ENCODE measurements around the gene ZNF316. TPM values are rescaled to one million over a fixed set of nuclear protein-coding genes. Genes with fewer than 3 reads are reported as not detected.

Gene ZNF316
- total RNA-seq, 2 donors from 2014 or later, result 29.1 to 69.5 TPM

GRCh38 chr7:6644728-6645127 lies 7.6 kb downstream of the ZNF316 start:
- WGBS, 2 donors, result 94 to 98% methylated on average over 9 to 10 of the region's 10 CpGs
- no peak for DNase-seq
- no peak overlapping the region for H3K4me3 ChIP-seq
- no peaks in the 10 kb centered on the region for H3K4me1 ChIP-seq
- H3K27me3 ChIP-seq, result no peaks in the 10 kb centered on the region
- peaks cover 0 to 6% of the 10 kb centered on the region in 2 donors for H3K36me3 ChIP-seq (replicated peaks in 1 of 2; ENCODE audit: insufficient read depth in 1 of 2, low read depth in 2 of 2)
- H3K9me3 ChIP-seq, result no peaks in the 10 kb centered on the region
- no peak overlapping the region for H3K27ac ChIP-seq
- intact Hi-C loops (cut with DNase I), result no loop called here
- ATAC-seq, result no peak
- TF ChIP-seq POLR2A (IDR thresholded peaks at IDR 0.05), result no peak
- TF ChIP-seq, protein P1, sequence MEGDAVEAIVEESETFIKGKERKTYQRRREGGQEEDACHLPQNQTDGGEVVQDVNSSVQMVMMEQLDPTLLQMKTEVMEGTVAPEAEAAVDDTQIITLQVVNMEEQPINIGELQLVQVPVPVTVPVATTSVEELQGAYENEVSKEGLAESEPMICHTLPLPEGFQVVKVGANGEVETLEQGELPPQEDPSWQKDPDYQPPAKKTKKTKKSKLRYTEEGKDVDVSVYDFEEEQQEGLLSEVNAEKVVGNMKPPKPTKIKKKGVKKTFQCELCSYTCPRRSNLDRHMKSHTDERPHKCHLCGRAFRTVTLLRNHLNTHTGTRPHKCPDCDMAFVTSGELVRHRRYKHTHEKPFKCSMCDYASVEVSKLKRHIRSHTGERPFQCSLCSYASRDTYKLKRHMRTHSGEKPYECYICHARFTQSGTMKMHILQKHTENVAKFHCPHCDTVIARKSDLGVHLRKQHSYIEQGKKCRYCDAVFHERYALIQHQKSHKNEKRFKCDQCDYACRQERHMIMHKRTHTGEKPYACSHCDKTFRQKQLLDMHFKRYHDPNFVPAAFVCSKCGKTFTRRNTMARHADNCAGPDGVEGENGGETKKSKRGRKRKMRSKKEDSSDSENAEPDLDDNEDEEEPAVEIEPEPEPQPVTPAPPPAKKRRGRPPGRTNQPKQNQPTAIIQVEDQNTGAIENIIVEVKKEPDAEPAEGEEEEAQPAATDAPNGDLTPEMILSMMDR (IDR thresholded peaks at IDR 0.05), result no peak

- 88 to 90% methylated on average over 4 to 8 of the region's 8 CpGs for WGBS, 2 donors
- Histone ChIP-seq H3K9me3 (no peaks in the 10 kb centered on the region), H3K4me3 (no peak overlapping the region), H3K27ac (no peak overlapping the region), H3K27me3 (no peaks in the 10 kb centered on the region), H3K4me1 (no peaks in the 10 kb centered on the region), H3K36me3 (replicated peaks in 1 of 2; ENCODE audit: insufficient read depth in 1 of 2, low read depth in 2 of 2) (peaks cover 0 to 6% of the 10 kb centered on the region in 2 donors)
- TF ChIP-seq POLR2A (IDR thresholded peaks at IDR 0.05), result no peak
- TF ChIP-seq, protein P1 (IDR thresholded peaks at IDR 0.05), result no peak
- DNase-seq, result no peak
- no peak for ATAC-seq
- intact Hi-C loops (cut with DNase I), result no loop called here
These were observed 9.3 kb downstream of the ZNF316 start for GRCh38 chr7:6646465-6646864.

DNA sequence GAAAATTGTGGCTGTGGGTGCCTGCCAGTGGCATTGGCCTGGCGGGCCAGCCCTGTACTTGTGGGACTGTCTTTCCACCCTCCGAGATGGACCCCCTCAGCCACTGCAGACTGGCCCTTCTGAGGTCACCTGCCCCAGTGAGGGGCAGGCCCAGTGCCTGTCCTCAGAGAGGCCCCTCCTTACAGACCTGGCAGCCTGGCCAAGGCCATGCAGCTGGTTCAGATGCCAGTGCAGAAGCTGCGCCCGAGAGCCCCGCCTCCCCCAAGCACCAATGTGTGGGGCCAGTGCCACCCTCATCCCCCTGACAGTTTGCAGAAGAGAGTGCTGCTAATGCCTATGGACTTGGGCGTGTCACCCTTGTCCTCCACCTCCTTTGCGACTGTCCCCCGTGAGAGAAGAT lies 10.0 kb downstream of the ZNF316 start:
- no peak overlapping the region for H3K4me3 ChIP-seq
- ATAC-seq (no peak), DNase-seq (no peak)
- peaks cover under 1 to 6% of the 10 kb centered on the region in 2 donors for H3K36me3 ChIP-seq (replicated peaks in 1 of 2; ENCODE audit: insufficient read depth in 1 of 2, low read depth in 2 of 2)
- no peaks in the 10 kb centered on the region for H3K9me3 ChIP-seq
- no peaks in the 10 kb centered on the region for H3K4me1 ChIP-seq
- no peak overlapping the region for H3K27ac ChIP-seq
- intact Hi-C loops (cut with DNase I), result no loop called here
- WGBS, 2 donors, result 60 to 73% methylated on average over 3 to 7 of the region's 8 CpGs
- no peak for TF ChIP-seq POLR2A (IDR thresholded peaks at IDR 0.05)
- TF ChIP-seq, protein P1 (IDR thresholded peaks at IDR 0.05), result no peak
- H3K27me3 ChIP-seq, result no peaks in the 10 kb centered on the region

DNA sequence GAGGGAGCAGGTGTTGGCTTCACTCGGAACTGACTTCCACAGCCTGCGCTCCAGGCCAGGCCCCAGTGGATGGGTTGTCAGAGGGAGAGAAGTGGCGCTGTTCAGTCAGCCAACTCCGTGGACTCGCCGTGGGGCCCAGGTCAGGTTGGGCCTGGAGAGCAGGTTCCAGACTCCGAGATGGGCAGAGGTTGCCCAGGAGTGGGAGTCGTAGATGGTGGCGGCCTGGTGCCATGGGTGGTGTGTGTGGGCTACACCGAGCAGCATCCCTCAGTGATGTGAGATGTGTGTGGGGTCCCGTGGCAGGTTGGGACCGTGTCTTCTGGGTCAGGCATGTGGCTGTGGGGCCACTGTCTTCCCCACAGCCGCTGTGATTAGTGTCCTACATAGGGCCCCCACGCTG lies 10.4 kb downstream of the ZNF316 start:
- Histone ChIP-seq H3K27ac (no peak overlapping the region), H3K36me3 (replicated peaks in 1 of 2; ENCODE audit: insufficient read depth in 1 of 2, low read depth in 2 of 2) (peaks cover 4 to 5% of the 10 kb centered on the region in 2 donors), H3K4me3 (no peak overlapping the region), H3K4me1 (no peaks in the 10 kb centered on the region), H3K27me3 (no peaks in the 10 kb centered on the region), H3K9me3 (no peaks in the 10 kb centered on the region)
- intact Hi-C loops (cut with DNase I), result no loop called here
- 91 to 93% methylated on average over 8 to 14 of the region's 14 CpGs for WGBS, 2 donors
- no peak for ATAC-seq
- TF ChIP-seq, protein P1 (IDR thresholded peaks at IDR 0.05), result no peak
- TF ChIP-seq POLR2A (IDR thresholded peaks at IDR 0.05), result no peak
- DNase-seq, result no peak

DNA sequence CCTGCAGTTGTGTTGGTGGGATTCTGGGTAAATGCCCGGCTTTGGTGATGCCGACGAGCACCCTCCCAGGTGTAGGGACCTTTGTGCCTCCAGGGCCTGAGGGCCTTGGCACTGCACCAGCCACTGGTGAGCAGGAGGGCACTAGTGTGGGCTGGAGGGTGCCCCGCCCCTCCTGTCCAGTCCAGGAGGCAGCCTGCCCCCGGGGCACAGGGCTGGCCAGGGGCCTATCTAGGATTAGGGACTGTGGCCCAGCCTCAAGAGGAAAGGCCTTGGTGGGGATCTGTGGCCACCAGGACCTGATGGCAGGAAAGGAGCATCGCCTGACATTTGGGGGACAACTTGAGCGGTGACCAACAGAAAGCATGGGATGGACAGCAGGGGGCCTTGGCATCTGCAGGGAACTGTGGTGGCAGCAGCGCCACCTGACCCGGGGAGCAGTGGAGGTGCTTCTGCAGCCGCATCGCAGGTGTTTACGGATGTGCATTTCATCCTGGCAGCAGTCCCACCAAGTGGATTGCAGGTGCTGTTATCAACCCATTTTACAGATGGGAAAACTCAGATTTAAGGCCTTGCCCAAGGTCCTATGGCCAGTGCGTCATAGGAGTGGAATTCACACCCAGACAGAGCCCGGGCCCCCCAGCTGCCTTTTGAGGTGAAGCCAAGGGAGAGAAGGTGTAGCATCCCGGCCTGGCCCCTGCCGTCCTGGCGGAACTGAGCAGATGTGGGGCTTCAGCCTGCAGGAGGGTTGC lies 11.1 kb downstream of the ZNF316 start:
- TF ChIP-seq, protein P1 (IDR thresholded peaks at IDR 0.05), result no peak
- no peak for TF ChIP-seq POLR2A (IDR thresholded peaks at IDR 0.05)
- no peaks in the 10 kb centered on the region for H3K9me3 ChIP-seq
- intact Hi-C loops (cut with DNase I), result no loop called here
- no peak for ATAC-seq
- no peak overlapping the region for H3K4me3 ChIP-seq
- H3K36me3 ChIP-seq (replicated peaks in 1 of 2; ENCODE audit: insufficient read depth in 1 of 2, low read depth in 2 of 2), result peaks cover 4 to 7% of the 10 kb centered on the region in 2 donors
- WGBS, 2 donors, result 91 to 93% methylated on average over 10 to 16 of the region's 17 CpGs
- H3K27ac ChIP-seq, result no peak overlapping the region
- H3K27me3 ChIP-seq, result no peaks in the 10 kb centered on the region
- no peaks in the 10 kb centered on the region for H3K4me1 ChIP-seq
- DNase-seq, result no peak

All from body of pancreas (tissue), 4 donors.